ENCODE measurements around the gene ALKBH7. TPM values are rescaled to one million over a fixed set of nuclear protein-coding genes. Genes with fewer than 3 reads are reported as not detected.
"Not testable (repeated sequence)": the region's sequence is repeated elsewhere in the genome, so short reads cannot be mapped to it uniquely, and the experiment has no call there.

The ALKBH7 gene
- total RNA-seq, 1 donor: 52.1 TPM

- H4K20me1 ChIP-seq (ENCODE audit: insufficient read depth, low read length): no peaks in the 10 kb centered on the region
- H2AFZ ChIP-seq (ENCODE audit: low read length): no peak overlapping the region
- no peaks in the 10 kb centered on the region for H3K79me2 ChIP-seq (ENCODE audit: insufficient read depth, low read length)
- no peaks in the 10 kb centered on the region for H3K36me3 ChIP-seq (ENCODE audit: insufficient read depth, low read length)
- H3K4me2 ChIP-seq (ENCODE audit: insufficient read depth, low read length): no peak overlapping the region
- no peaks in the 10 kb centered on the region for H3K9me3 ChIP-seq (ENCODE audit: low read depth, low read length)
- H3K27ac ChIP-seq (ENCODE audit: low read depth, low read length): no peak overlapping the region
- H3K4me1 ChIP-seq (ENCODE audit: insufficient read depth, low read length): no peaks in the 10 kb centered on the region
- H3K27me3 ChIP-seq (ENCODE audit: insufficient read depth, low read length): no peaks in the 10 kb centered on the region
- no peak overlapping the region for H3K4me3 ChIP-seq (ENCODE audit: insufficient read depth, low read length)
- DNase-seq (ENCODE audit: insufficient read length, low spot score, missing footprints): no peak
- TF ChIP-seq CTCF (IDR thresholded peaks at IDR 0.05; ENCODE audit: extremely low read depth, low read depth, low read length): no peak
Measured at GRCh38 chr19:6350688-6351087, 21.9 kb upstream of the ALKBH7 start.

- DNase-seq (ENCODE audit: insufficient read length, low spot score, missing footprints): no peak
- no peaks in the 10 kb centered on the region for H3K79me2 ChIP-seq (ENCODE audit: insufficient read depth, low read length)
- H3K27ac ChIP-seq (ENCODE audit: low read depth, low read length): no peak overlapping the region
- no peak overlapping the region for H3K4me2 ChIP-seq (ENCODE audit: insufficient read depth, low read length)
- TF ChIP-seq CTCF (IDR thresholded peaks at IDR 0.05; ENCODE audit: extremely low read depth, low read depth, low read length): no peak
- H4K20me1 ChIP-seq (ENCODE audit: insufficient read depth, low read length): no peaks in the 10 kb centered on the region
- no peak overlapping the region for H3K4me3 ChIP-seq (ENCODE audit: insufficient read depth, low read length)
- no peaks in the 10 kb centered on the region for H3K9me3 ChIP-seq (ENCODE audit: low read depth, low read length)
- no peaks in the 10 kb centered on the region for H3K27me3 ChIP-seq (ENCODE audit: insufficient read depth, low read length)
- H2AFZ ChIP-seq (ENCODE audit: low read length): no peak overlapping the region
- no peaks in the 10 kb centered on the region for H3K36me3 ChIP-seq (ENCODE audit: insufficient read depth, low read length)
- H3K4me1 ChIP-seq (ENCODE audit: insufficient read depth, low read length): no peaks in the 10 kb centered on the region
Measured at GRCh38 chr19:6352381-6353165, 20.0 kb upstream of the ALKBH7 start.

GRCh38 chr19:6354098-6354674 is 18.4 kb upstream of the ALKBH7 start:
- Histone ChIP-seq H3K4me3 (ENCODE audit: insufficient read depth, low read length) (no peak overlapping the region), H3K27me3 (ENCODE audit: insufficient read depth, low read length) (no peaks in the 10 kb centered on the region), H3K79me2 (ENCODE audit: insufficient read depth, low read length) (no peaks in the 10 kb centered on the region), H3K4me1 (ENCODE audit: insufficient read depth, low read length) (no peaks in the 10 kb centered on the region), H2AFZ (ENCODE audit: low read length) (no peak overlapping the region), H3K9me3 (ENCODE audit: low read depth, low read length) (no peaks in the 10 kb centered on the region), H4K20me1 (ENCODE audit: insufficient read depth, low read length) (no peaks in the 10 kb centered on the region), H3K27ac (ENCODE audit: low read depth, low read length) (no peak overlapping the region), H3K4me2 (ENCODE audit: insufficient read depth, low read length) (no peak overlapping the region), H3K36me3 (ENCODE audit: insufficient read depth, low read length) (no peaks in the 10 kb centered on the region)
- TF ChIP-seq CTCF (IDR thresholded peaks at IDR 0.05; ENCODE audit: extremely low read depth, low read depth, low read length): peak; percentile 48
- DNase-seq (ENCODE audit: insufficient read length, low spot score, missing footprints): peak; percentile 78

GRCh38 chr19:6355321-6356040 is 17.1 kb upstream of the ALKBH7 start:
- not testable (repeated sequence) for H4K20me1 ChIP-seq (ENCODE audit: insufficient read depth, low read length); H3K4me2 ChIP-seq (ENCODE audit: insufficient read depth, low read length); H3K79me2 ChIP-seq (ENCODE audit: insufficient read depth, low read length); H2AFZ ChIP-seq (ENCODE audit: low read length); H3K9me3 ChIP-seq (ENCODE audit: low read depth, low read length); H3K4me3 ChIP-seq (ENCODE audit: insufficient read depth, low read length); H3K36me3 ChIP-seq (ENCODE audit: insufficient read depth, low read length); H3K4me1 ChIP-seq (ENCODE audit: insufficient read depth, low read length); H3K27me3 ChIP-seq (ENCODE audit: insufficient read depth, low read length); H3K27ac ChIP-seq (ENCODE audit: low read depth, low read length); DNase-seq (ENCODE audit: insufficient read length, low spot score, missing footprints)

Data from osteoblast (primary cell).